HG03354 (cell line): ENCODE results near the gene NKX2-2.

Source experiments
- ATAC-seq: cut with Tn5 transposase; IDR thresholded peaks from one replicate; pipeline ENCODE4 v1.9.1; 2021; ENCODE audit warnings: mild to moderate bottlenecking; ENCODE audit not compliant: unreplicated experiment, poor library complexity, severe bottlenecking

Gene NKX2-2

GRCh38 chr20:21513881-21514540 is at the start of gene NKX2-2:
TSS of gene NKX2-2 (minus strand) at chr20:21514064. CDS start at chr20:21513669, 395 bp downstream.
- ATAC-seq = no peak

GRCh38 chr20:21562656-21563055 is 48.8 kb upstream of the NKX2-2 start:
- no peak for ATAC-seq

GRCh38 chr20:21559305-21559704 is 45.4 kb upstream of the NKX2-2 start:
- peak; percentile 61 for ATAC-seq

GRCh38 chr20:21557241-21558020 is 43.6 kb upstream of the NKX2-2 start:
- no peak for ATAC-seq

GRCh38 chr20:21556398-21556797 is 42.5 kb upstream of the NKX2-2 start:
- ATAC-seq = no peak

GRCh38 chr20:21555470-21556120 is 41.7 kb upstream of the NKX2-2 start:
- ATAC-seq = no peak

GRCh38 chr20:21554985-21555384 is 41.1 kb upstream of the NKX2-2 start:
- ATAC-seq = no peak

- ATAC-seq = no peak
These were observed 40.6 kb upstream of the NKX2-2 start for GRCh38 chr20:21554376-21554890.

GRCh38 chr20:21550587-21550986 is 36.7 kb upstream of the NKX2-2 start:
- ATAC-seq = no peak

GRCh38 chr20:21548390-21549035 is 34.6 kb upstream of the NKX2-2 start:
- ATAC-seq = peak; percentile 84

GRCh38 chr20:21546355-21546754 is 32.5 kb upstream of the NKX2-2 start:
- ATAC-seq = no peak

GRCh38 chr20:21539512-21539911 is 25.6 kb upstream of the NKX2-2 start:
- no peak for ATAC-seq

- no peak for ATAC-seq
These were observed 21.0 kb upstream of the NKX2-2 start for GRCh38 chr20:21534886-21535285.

- ATAC-seq = no peak
These were observed 20.6 kb upstream of the NKX2-2 start for GRCh38 chr20:21534453-21534852.

GRCh38 chr20:21529863-21530262 is 16.0 kb upstream of the NKX2-2 start:
- no peak for ATAC-seq

- ATAC-seq = no peak
These were observed 15.0 kb upstream of the NKX2-2 start for GRCh38 chr20:21528870-21529269.

GRCh38 chr20:21527908-21528307 is 14.0 kb upstream of the NKX2-2 start:
- no peak for ATAC-seq

GRCh38 chr20:21526776-21527175 is 12.9 kb upstream of the NKX2-2 start:
- ATAC-seq = no peak

- ATAC-seq = no peak
These were observed 10.0 kb upstream of the NKX2-2 start for GRCh38 chr20:21523895-21524294.

GRCh38 chr20:21523281-21523868 is 9.5 kb upstream of the NKX2-2 start:
- ATAC-seq = no peak
